ENCODE results near the gene P2RY8. TPM values are rescaled to one million over a fixed set of nuclear protein-coding genes. Genes with fewer than 3 reads are reported as not detected.

The P2RY8 gene
- total RNA-seq, 1 donor from 2014 or later, result not detected

GRCh38 chrX:1529328-1529727 lies 7.7 kb downstream of the P2RY8 start:
- TF ChIP-seq, protein P1, sequence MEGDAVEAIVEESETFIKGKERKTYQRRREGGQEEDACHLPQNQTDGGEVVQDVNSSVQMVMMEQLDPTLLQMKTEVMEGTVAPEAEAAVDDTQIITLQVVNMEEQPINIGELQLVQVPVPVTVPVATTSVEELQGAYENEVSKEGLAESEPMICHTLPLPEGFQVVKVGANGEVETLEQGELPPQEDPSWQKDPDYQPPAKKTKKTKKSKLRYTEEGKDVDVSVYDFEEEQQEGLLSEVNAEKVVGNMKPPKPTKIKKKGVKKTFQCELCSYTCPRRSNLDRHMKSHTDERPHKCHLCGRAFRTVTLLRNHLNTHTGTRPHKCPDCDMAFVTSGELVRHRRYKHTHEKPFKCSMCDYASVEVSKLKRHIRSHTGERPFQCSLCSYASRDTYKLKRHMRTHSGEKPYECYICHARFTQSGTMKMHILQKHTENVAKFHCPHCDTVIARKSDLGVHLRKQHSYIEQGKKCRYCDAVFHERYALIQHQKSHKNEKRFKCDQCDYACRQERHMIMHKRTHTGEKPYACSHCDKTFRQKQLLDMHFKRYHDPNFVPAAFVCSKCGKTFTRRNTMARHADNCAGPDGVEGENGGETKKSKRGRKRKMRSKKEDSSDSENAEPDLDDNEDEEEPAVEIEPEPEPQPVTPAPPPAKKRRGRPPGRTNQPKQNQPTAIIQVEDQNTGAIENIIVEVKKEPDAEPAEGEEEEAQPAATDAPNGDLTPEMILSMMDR (conservative IDR thresholded peaks at IDR 0.05; ENCODE audit: low read depth, low read length), result no peak
- H3K4me3 ChIP-seq (ENCODE audit: low read depth, low read length), result no peak overlapping the region
- no peak for DNase-seq (ENCODE audit: low read depth)

DNA sequence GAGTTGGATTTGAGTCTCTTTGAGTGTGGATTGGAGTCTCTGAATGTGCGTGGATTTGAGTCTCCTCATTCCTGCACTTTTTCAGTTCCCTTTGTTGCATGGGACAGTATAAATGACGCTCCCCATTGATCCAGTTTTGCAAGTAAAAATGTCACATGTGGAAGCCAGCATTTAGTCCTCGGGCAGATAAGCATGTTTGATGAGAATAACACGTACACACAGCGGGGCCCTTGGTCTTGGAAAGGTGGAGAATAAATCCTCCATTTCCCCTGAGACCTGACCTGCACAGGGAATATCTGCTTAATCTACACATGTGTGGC lies 8.1 kb downstream of the P2RY8 start:
- DNase-seq (ENCODE audit: low read depth), result no peak
- H3K4me3 ChIP-seq (ENCODE audit: low read depth, low read length), result no peak overlapping the region
- TF ChIP-seq, protein P1 (conservative IDR thresholded peaks at IDR 0.05; ENCODE audit: low read depth, low read length), result no peak

GRCh38 chrX:1528186-1528883 lies 8.7 kb downstream of the P2RY8 start:
- DNase-seq (ENCODE audit: low read depth), result no peak
- no peak overlapping the region for H3K4me3 ChIP-seq (ENCODE audit: low read depth, low read length)
- TF ChIP-seq, protein P1 (conservative IDR thresholded peaks at IDR 0.05; ENCODE audit: low read depth, low read length), result no peak

DNA sequence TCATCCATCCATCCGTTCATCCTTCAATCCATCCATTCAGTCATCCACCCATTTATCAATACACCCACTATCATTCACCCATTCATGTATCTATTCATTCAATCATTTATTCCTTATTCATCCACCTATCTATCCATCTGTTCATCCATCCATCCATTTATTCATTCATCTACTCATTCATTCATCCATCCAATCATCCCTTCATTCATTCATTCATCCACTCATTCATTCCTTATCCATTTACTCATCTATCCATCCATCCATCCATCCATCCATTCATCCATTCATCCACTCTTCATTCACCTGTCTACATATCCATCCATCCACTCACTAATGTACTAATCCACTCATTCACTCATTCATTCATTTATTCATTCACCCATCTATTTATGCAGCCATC lies 9.5 kb downstream of the P2RY8 start:
- H3K4me3 ChIP-seq (ENCODE audit: low read depth, low read length), result no peak overlapping the region
- no peak for DNase-seq (ENCODE audit: low read depth)
- TF ChIP-seq, protein P1 (conservative IDR thresholded peaks at IDR 0.05; ENCODE audit: low read depth, low read length), result no peak

DNA sequence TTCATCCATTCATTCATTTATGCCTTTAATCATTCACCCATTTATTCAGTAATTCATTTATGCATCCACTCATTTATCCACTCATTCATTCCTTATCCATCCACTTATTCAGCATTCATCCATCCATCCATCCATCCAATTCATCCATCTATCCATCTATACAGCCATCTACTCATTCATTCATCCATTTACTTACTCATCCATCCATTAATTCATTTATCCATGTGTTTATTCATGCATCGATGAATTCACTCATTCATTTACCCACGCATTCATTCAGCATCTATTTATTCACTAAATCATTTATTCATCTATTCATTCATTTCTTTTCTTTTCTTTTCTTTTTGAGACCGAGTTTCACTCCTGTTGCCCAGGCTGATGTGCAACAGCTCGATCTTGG lies 10.4 kb downstream of the P2RY8 start:
- TF ChIP-seq, protein P1 (conservative IDR thresholded peaks at IDR 0.05; ENCODE audit: low read depth, low read length), result no peak

GRCh38 chrX:1525583-1526355 lies 11.2 kb downstream of the P2RY8 start:
- TF ChIP-seq, protein P1 (conservative IDR thresholded peaks at IDR 0.05; ENCODE audit: low read depth, low read length), result no peak
- no peak overlapping the region for H3K4me3 ChIP-seq (ENCODE audit: low read depth, low read length)
- DNase-seq (ENCODE audit: low read depth), result no peak

More for the DNA sequence above, 10.4 kb downstream of the P2RY8 start:
- no peak overlapping the region for H3K4me3 ChIP-seq (ENCODE audit: low read depth, low read length)
- no peak for DNase-seq (ENCODE audit: low read depth)

Measured in epithelial cell of proximal tubule (primary cell).